H9 (cell line): ENCODE data around the gene PRAMEF12. TPM values are rescaled to one million over a fixed set of nuclear protein-coding genes. Genes with fewer than 3 reads are reported as not detected.

ENCODE experiments used
- DNase-seq: peaks from one replicate; pipeline ENCODE4 v3.0.0-alpha.2; 2017
- H2AFZ ChIP-seq: one replicate; pipeline ENCODE4 v1.6.1; 2013; ENCODE audit warnings: mild to moderate bottlenecking, low read length, control low read depth, moderate library complexity
- H2AK5ac ChIP-seq: 2 replicates; pipeline ENCODE4 v1.6.1; 2013; ENCODE audit warnings: low read length, control low read depth, mixed read lengths; ENCODE audit not compliant: insufficient read length
- H2BK120ac ChIP-seq: one replicate; pipeline ENCODE4 v1.6.1; 2013; ENCODE audit warnings: low read depth, mild to moderate bottlenecking, low read length, control low read depth, inconsistent platforms; ENCODE audit not compliant: poor library complexity, severe bottlenecking
- H2BK12ac ChIP-seq: 2 replicates; pipeline ENCODE4 v1.6.1; 2013; ENCODE audit warnings: low read length, control low read depth, mixed read lengths, low read depth; ENCODE audit not compliant: insufficient read length
- H2BK15ac ChIP-seq: 2 replicates; pipeline ENCODE4 v1.6.1; 2013; ENCODE audit warnings: low read depth, low read length, control low read depth
- H2BK20ac ChIP-seq: one replicate; pipeline ENCODE4 v1.6.1; 2013; ENCODE audit warnings: low read depth, mild to moderate bottlenecking, low read length, control low read depth, inconsistent platforms; ENCODE audit not compliant: poor library complexity, severe bottlenecking
- H2BK5ac ChIP-seq: 2 replicates; pipeline ENCODE4 v1.6.1; 2013; ENCODE audit warnings: low read length, control low read depth, mixed read lengths; ENCODE audit not compliant: insufficient read length
- H3K14ac ChIP-seq: 2 replicates; pipeline ENCODE4 v1.6.1; 2013; ENCODE audit warnings: low read length, control low read depth; ENCODE audit not compliant: insufficient read depth
- H3K18ac ChIP-seq: 2 replicates; pipeline ENCODE4 v1.6.1; 2013; ENCODE audit warnings: low read depth, mild to moderate bottlenecking, mixed read lengths, low read length, control low read depth; ENCODE audit not compliant: insufficient read length
- H3K23ac ChIP-seq: 2 replicates; pipeline ENCODE4 v1.6.1; 2013; ENCODE audit warnings: low read length, control low read depth, mixed read lengths, low read depth; ENCODE audit not compliant: insufficient read length
- H3K23me2 ChIP-seq: 2 replicates; pipeline ENCODE4 v1.6.1; 2013; ENCODE audit warnings: low read depth, mild to moderate bottlenecking, mixed read lengths, low read length, control low read depth; ENCODE audit not compliant: insufficient read length, poor library complexity, severe bottlenecking
- H3K27ac ChIP-seq: 2 replicates; pipeline ENCODE4 v1.5.1; 2013; ENCODE audit warnings: low read length, control low read depth, mixed read lengths, low read depth; ENCODE audit not compliant: insufficient read length
- H3K27me3 ChIP-seq: 2 replicates; pipeline ENCODE4 v1.6.1; 2013; ENCODE audit warnings: low read length, control low read depth, inconsistent platforms; ENCODE audit not compliant: insufficient read depth
- H3K4ac ChIP-seq: 2 replicates; pipeline ENCODE4 v1.6.1; 2013; ENCODE audit warnings: low read depth, mild to moderate bottlenecking, control low read depth, inconsistent platforms, low read length, moderate library complexity
- H3K4me1 ChIP-seq: 2 replicates; pipeline ENCODE4 v1.6.1; 2013; ENCODE audit warnings: low read length, control low read depth, inconsistent platforms; ENCODE audit not compliant: insufficient read depth
- H3K4me2 ChIP-seq: 2 replicates; pipeline ENCODE4 v1.6.1; 2013; ENCODE audit warnings: low read length, control low read depth, mixed read lengths; ENCODE audit not compliant: insufficient read length, insufficient read depth
- H3K56ac ChIP-seq: 2 replicates; pipeline ENCODE4 v1.6.1; 2013; ENCODE audit warnings: low read depth, mild to moderate bottlenecking, mixed read lengths, low read length, control low read depth; ENCODE audit not compliant: insufficient read length
- H3K79me1 ChIP-seq: 2 replicates; pipeline ENCODE4 v1.6.1; 2013; ENCODE audit warnings: low read depth, mild to moderate bottlenecking, moderate library complexity, low read length, control low read depth, inconsistent platforms; ENCODE audit not compliant: insufficient read depth, poor library complexity, severe bottlenecking
- H3K79me2 ChIP-seq: 2 replicates; pipeline ENCODE4 v1.6.1; 2013; ENCODE audit warnings: low read length, control low read depth, inconsistent platforms; ENCODE audit not compliant: insufficient read depth
- H3K9ac ChIP-seq: 2 replicates; pipeline ENCODE4 v1.6.1; 2013; ENCODE audit warnings: low read length, control low read depth, mixed read lengths; ENCODE audit not compliant: insufficient read length; ENCODE audit errors: extremely low read depth
- H3K9me3 ChIP-seq: one replicate; pipeline ENCODE4 v1.6.1; 2013; ENCODE audit warnings: low read depth, low read length, inconsistent platforms; ENCODE audit not compliant: control insufficient read depth
- H3T11ph ChIP-seq: one replicate; pipeline ENCODE4 v1.6.1; 2013; ENCODE audit warnings: mild to moderate bottlenecking, low read length, control low read depth, inconsistent platforms
- H4K20me1 ChIP-seq: one replicate; pipeline ENCODE4 v1.6.1; 2013; ENCODE audit not compliant: control insufficient read depth, insufficient read length, insufficient read depth
- H4K5ac ChIP-seq: 2 replicates; pipeline ENCODE4 v1.6.1; 2013; ENCODE audit warnings: low read depth, mild to moderate bottlenecking, mixed read lengths, low read length, control low read depth; ENCODE audit not compliant: insufficient read length
- H4K8ac ChIP-seq: replicated peaks from 2 replicates; pipeline ENCODE4 v1.6.1; 2013; ENCODE audit warnings: low read length, control low read depth, mixed read lengths, low read depth; ENCODE audit not compliant: insufficient read length
- H4K91ac ChIP-seq: 2 replicates; pipeline ENCODE4 v1.6.1; 2013; ENCODE audit warnings: low read depth, mild to moderate bottlenecking, moderate library complexity, mixed read lengths, low read length, control low read depth; ENCODE audit not compliant: insufficient read length
- H3K27ac Mint-ChIP-seq, 3 experiments: 2 replicates in 2 of 3; 3 replicates in 1 of 3; pipeline ENCODE4 v1.8.0; 2020 to 2021; ENCODE audit warnings: mixed read lengths in 3 of 3, mild to moderate bottlenecking in 1 of 3, moderate library complexity in 1 of 3
- H3K27me3 Mint-ChIP-seq: 2 replicates; pipeline ENCODE4 v1.8.0; 2021; ENCODE audit warnings: low read depth, mild to moderate bottlenecking, moderate library complexity, mixed read lengths
- H3K36me3 Mint-ChIP-seq, 3 experiments: 2 replicates in 2 of 3; 3 replicates in 1 of 3; pipeline ENCODE4 v1.8.0; 2020 to 2021; ENCODE audit warnings: low read depth in 3 of 3, mixed read lengths in 3 of 3; ENCODE audit not compliant: insufficient read depth in 1 of 3
- H3K4me1 Mint-ChIP-seq, 2 experiments: 2 replicates each; pipeline ENCODE4 v1.8.0; 2020; ENCODE audit warnings: mixed read lengths in 2 of 2
- H3K4me3 Mint-ChIP-seq, 2 experiments: 2 replicates in 1 of 2; 3 replicates in 1 of 2; pipeline ENCODE4 v1.8.0; 2020 to 2021; ENCODE audit warnings: mild to moderate bottlenecking in 2 of 2, mixed read lengths in 2 of 2, moderate library complexity in 1 of 2
- H3K9me3 Mint-ChIP-seq, 2 experiments: 2 replicates in 1 of 2; 3 replicates in 1 of 2; pipeline ENCODE4 v1.8.0; 2020; ENCODE audit warnings: mild to moderate bottlenecking in 2 of 2, mixed read lengths in 2 of 2, moderate library complexity in 1 of 2
- WGBS: extraction: QIAGEN DNeasy Blood & Tissue Kit; methylation state at CpG from one replicate; pipeline ENCODE4 v1.1.7; 2013; ENCODE audit warnings: missing lambda C conversion rate, low lambda C conversion rate, mixed read lengths; ENCODE audit not compliant: insufficient read length; ENCODE audit errors: extremely low coverage; 5-methylcytosine and 5-hydroxymethylcytosine counted together
- total RNA-seq: library from RNA; stranded (reverse); gene quantifications from 2 replicates; pipeline ENCODE4 v1.2.1, GENCODE V29; 2021
- TF ChIP-seq, protein P1 (sequence below): fragments of 200-600 bp; sonication (generic); conservative IDR thresholded peaks from 3 replicates; pipeline ENCODE4 v1.8.0; 2021; ENCODE audit warnings: antibody characterized with exemption, mild to moderate bottlenecking

The PRAMEF12 gene
- total RNA-seq, 1 experiment from 2014 or later = not detected

- Histone ChIP-seq H2BK120ac (no peak overlapping the region), H3K9ac (no peak overlapping the region), H2BK20ac (no peak overlapping the region), H3K4me1 (no peaks in the 10 kb centered on the region), H2BK5ac (no peak overlapping the region), H2AFZ (no peak overlapping the region), H2AK5ac (no peak overlapping the region), H3K14ac (no peak overlapping the region), H4K8ac (no peak overlapping the region), H3K18ac (no peak overlapping the region), H2BK12ac (no peak overlapping the region), H4K5ac (no peak overlapping the region), H3K23me2 (no peaks in the 10 kb centered on the region), H3K27ac (no peak overlapping the region), H3K4ac (no peak overlapping the region), H3K79me2 (no peaks in the 10 kb centered on the region), H3K4me2 (no peak overlapping the region), H3K23ac (no peak overlapping the region), H4K91ac (no peak overlapping the region), H4K20me1 (no peaks in the 10 kb centered on the region), H3K9me3 (peaks cover 14% of the 10 kb centered on the region), H3K27me3 (no peaks in the 10 kb centered on the region), H3T11ph (no peak overlapping the region), H3K56ac (no peak overlapping the region), H3K79me1 (no peaks in the 10 kb centered on the region), H2BK15ac (no peak overlapping the region)
- Mint-ChIP-seq H3K4me3 (no peak overlapping the region), H3K9me3 (peaks cover 66 to 87% of the 10 kb centered on the region in 2 experiments), H3K36me3 (peaks cover 0 to 16% (median 2%) of the 10 kb centered on the region in 3 experiments; a peak in 4 of 7 replicates), H3K4me1 (no peaks in the 10 kb centered on the region), H3K27ac (no peak overlapping the region), H3K27me3 (no peaks in the 10 kb centered on the region; the same call in none of the 2 replicates)
- TF ChIP-seq, protein P1, sequence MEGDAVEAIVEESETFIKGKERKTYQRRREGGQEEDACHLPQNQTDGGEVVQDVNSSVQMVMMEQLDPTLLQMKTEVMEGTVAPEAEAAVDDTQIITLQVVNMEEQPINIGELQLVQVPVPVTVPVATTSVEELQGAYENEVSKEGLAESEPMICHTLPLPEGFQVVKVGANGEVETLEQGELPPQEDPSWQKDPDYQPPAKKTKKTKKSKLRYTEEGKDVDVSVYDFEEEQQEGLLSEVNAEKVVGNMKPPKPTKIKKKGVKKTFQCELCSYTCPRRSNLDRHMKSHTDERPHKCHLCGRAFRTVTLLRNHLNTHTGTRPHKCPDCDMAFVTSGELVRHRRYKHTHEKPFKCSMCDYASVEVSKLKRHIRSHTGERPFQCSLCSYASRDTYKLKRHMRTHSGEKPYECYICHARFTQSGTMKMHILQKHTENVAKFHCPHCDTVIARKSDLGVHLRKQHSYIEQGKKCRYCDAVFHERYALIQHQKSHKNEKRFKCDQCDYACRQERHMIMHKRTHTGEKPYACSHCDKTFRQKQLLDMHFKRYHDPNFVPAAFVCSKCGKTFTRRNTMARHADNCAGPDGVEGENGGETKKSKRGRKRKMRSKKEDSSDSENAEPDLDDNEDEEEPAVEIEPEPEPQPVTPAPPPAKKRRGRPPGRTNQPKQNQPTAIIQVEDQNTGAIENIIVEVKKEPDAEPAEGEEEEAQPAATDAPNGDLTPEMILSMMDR = no peak
- DNase-seq = no peak
- WGBS = no CpG with 5 or more reads among the region's 2 CpGs
Measured at GRCh38 chr1:12799730-12800129, 26.2 kb downstream of the PRAMEF12 start.
